ENCODE data around the gene ZNF142. TPM values are rescaled to one million over a fixed set of nuclear protein-coding genes. Genes with fewer than 3 reads are reported as not detected.
A peak's percentile ranks its signal among the peaks of the same experiment; 100 is the strongest.
"Not testable (repeated sequence)": the region's sequence is repeated elsewhere in the genome, so short reads cannot be mapped to it uniquely, and the experiment has no call there.

The ZNF142 gene
- polyA plus RNA-seq, 3 donors: 0.72 to 15.6 (median 3.3) TPM

GRCh38 chr2:218687400-218688060 is 28.1 kb upstream of the ZNF142 start:
- H3K4me1 Mint-ChIP-seq; intact Hi-C loops (cut with micrococcal nuclease); H3K4me2 ChIP-seq (replicated peaks; ENCODE audit: extremely low read depth, low read length, poor library complexity, severe bottlenecking); H3K4me3 ChIP-seq (replicated peaks in 1 of 3; ENCODE audit: low read depth in 2 of 3, low read length in 3 of 3); H4K20me1 ChIP-seq (ENCODE audit: insufficient read depth, low read length); H3K4me1 ChIP-seq (ENCODE audit: control insufficient read depth in 1 of 2, insufficient read depth in 2 of 2, low read length in 2 of 2); H3K36me3 ChIP-seq (replicated peaks in 1 of 2; ENCODE audit: control insufficient read depth in 1 of 2, insufficient read depth in 2 of 2, low read length in 2 of 2); H3K79me2 ChIP-seq (ENCODE audit: insufficient read depth, low read length); H3K27ac Mint-ChIP-seq; H3K9me3 ChIP-seq (replicated peaks in 1 of 2; ENCODE audit: control insufficient read depth in 1 of 2, insufficient read depth in 1 of 2, low read length in 2 of 2); H3K27ac ChIP-seq (ENCODE audit: low read depth in 1 of 2, low read length in 2 of 2); H3K27me3 Mint-ChIP-seq (ENCODE audit: low read depth in 3 of 3); H3K27me3 ChIP-seq (ENCODE audit: control insufficient read depth in 2 of 2, insufficient read depth in 2 of 2, low read length in 2 of 2); H2AFZ ChIP-seq (ENCODE audit: insufficient read depth, low read depth, low read length, poor library complexity, severe bottlenecking); H3K9ac ChIP-seq (ENCODE audit: insufficient read depth, low read length, poor library complexity, severe bottlenecking); H3K9me3 Mint-ChIP-seq: not testable (repeated sequence)
- peaks cover 18 to 20% of the 10 kb centered on the region in 2 donors for H3K36me3 Mint-ChIP-seq
- peak overlapping the region in 1 of 2 donors; percentile 44 for H3K4me3 Mint-ChIP-seq
- peak; percentile 83 for TF ChIP-seq CTCF (IDR thresholded peaks at IDR 0.05)
- WGBS (ENCODE audit: insufficient coverage): no CpG with 5 or more reads among the region's 5 CpGs
- DNase-seq: peak; percentile 59 to 78 (median 69)

- H3K9ac ChIP-seq (ENCODE audit: insufficient read depth, low read length, poor library complexity, severe bottlenecking): no peak overlapping the region
- no peaks in the 10 kb centered on the region for H3K79me2 ChIP-seq (ENCODE audit: insufficient read depth, low read length)
- peaks cover 17% of the 10 kb centered on the region for H3K4me1 Mint-ChIP-seq
- no peak overlapping the region for H3K4me3 Mint-ChIP-seq
- H3K4me2 ChIP-seq (replicated peaks; ENCODE audit: extremely low read depth, low read length, poor library complexity, severe bottlenecking): no peak overlapping the region
- no peaks in the 10 kb centered on the region for H3K36me3 ChIP-seq (replicated peaks in 1 of 2; ENCODE audit: control insufficient read depth in 1 of 2, insufficient read depth in 2 of 2, low read length in 2 of 2)
- peaks cover 15 to 16% of the 10 kb centered on the region in 2 donors for H3K4me1 ChIP-seq (ENCODE audit: control insufficient read depth in 1 of 2, insufficient read depth in 2 of 2, low read length in 2 of 2)
- H3K36me3 Mint-ChIP-seq: peaks cover 7 to 12% of the 10 kb centered on the region in 2 donors
- no peak overlapping the region for H2AFZ ChIP-seq (ENCODE audit: insufficient read depth, low read depth, low read length, poor library complexity, severe bottlenecking)
- DNase-seq: no peak
- H3K9me3 ChIP-seq (replicated peaks in 1 of 2; ENCODE audit: control insufficient read depth in 1 of 2, insufficient read depth in 1 of 2, low read length in 2 of 2): no peaks in the 10 kb centered on the region
- no peaks in the 10 kb centered on the region for H4K20me1 ChIP-seq (ENCODE audit: insufficient read depth, low read length)
- intact Hi-C loops (cut with micrococcal nuclease): no loop called here
- H3K9me3 Mint-ChIP-seq: peaks cover 0 to 3% (median 0%) of the 10 kb centered on the region in 7 donors
- peak overlapping the region in 3 of 7 donors; percentile 84 to 92 (median 88) for H3K27ac Mint-ChIP-seq
- no peaks in the 10 kb centered on the region for H3K27me3 ChIP-seq (ENCODE audit: control insufficient read depth in 2 of 2, insufficient read depth in 2 of 2, low read length in 2 of 2)
- 100% methylated on average over 1 of the region's 3 CpGs for WGBS (ENCODE audit: insufficient coverage)
- no peak overlapping the region for H3K27ac ChIP-seq (ENCODE audit: low read depth in 1 of 2, low read length in 2 of 2)
- peaks cover 0 to 4% (median 0%) of the 10 kb centered on the region in 3 donors for H3K27me3 Mint-ChIP-seq (ENCODE audit: low read depth in 3 of 3)
- no peak overlapping the region for H3K4me3 ChIP-seq (replicated peaks in 1 of 3; ENCODE audit: low read depth in 2 of 3, low read length in 3 of 3)
- TF ChIP-seq CTCF (IDR thresholded peaks at IDR 0.05): no peak
Measured at GRCh38 chr2:218680061-218680460, 20.6 kb upstream of the ZNF142 start.
